Mucosa of stomach (tissue), 1 donor: Measurements from ENCODE around the gene LRRC63.
"Not testable (repeated sequence)": the region's sequence is repeated elsewhere in the genome, so short reads cannot be mapped to it uniquely, and the experiment has no call there.

Experiments
- H3K27me3 ChIP-seq: one replicate; pipeline ENCODE4 v1.7.0; 2013; ENCODE audit warnings: mild to moderate bottlenecking, low read length; ENCODE audit not compliant: control insufficient read depth, insufficient read depth
- H3K36me3 ChIP-seq: one replicate; pipeline ENCODE4 v1.7.0; 2013; ENCODE audit warnings: low read length; ENCODE audit not compliant: control insufficient read depth, insufficient read depth
- H3K4me1 ChIP-seq: one replicate; pipeline ENCODE4 v1.7.0; 2013; ENCODE audit warnings: mild to moderate bottlenecking, low read length; ENCODE audit not compliant: control insufficient read depth, insufficient read depth
- H3K4me3 ChIP-seq: one replicate; pipeline ENCODE4 v1.7.0; 2013; ENCODE audit warnings: low read length
- H3K9ac ChIP-seq: one replicate; pipeline ENCODE4 v1.7.0; 2013; ENCODE audit warnings: mild to moderate bottlenecking, low read length, moderate library complexity
- H3K9me3 ChIP-seq: one replicate; pipeline ENCODE4 v1.7.0; 2013; ENCODE audit warnings: mild to moderate bottlenecking, low read length, moderate library complexity; ENCODE audit not compliant: control insufficient read depth
- donor health status: Pancreatic carcinoma.

Gene LRRC63

GRCh38 chr13:46278474-46278873 is 66.7 kb downstream of the LRRC63 start:
- Histone ChIP-seq H3K9me3 (no peaks in the 10 kb centered on the region), H3K9ac (no peak overlapping the region), H3K36me3 (no peaks in the 10 kb centered on the region), H3K4me3 (no peak overlapping the region), H3K4me1 (no peaks in the 10 kb centered on the region), H3K27me3 (no peaks in the 10 kb centered on the region)

- H3K36me3 ChIP-seq = no peaks in the 10 kb centered on the region
- no peak overlapping the region for H3K4me3 ChIP-seq
- no peak overlapping the region for H3K9ac ChIP-seq
- no peaks in the 10 kb centered on the region for H3K9me3 ChIP-seq
- H3K4me1 ChIP-seq = no peaks in the 10 kb centered on the region
- H3K27me3 ChIP-seq = no peaks in the 10 kb centered on the region
These were observed 70.1 kb downstream of the LRRC63 start for GRCh38 chr13:46281779-46282178.

- H3K9me3 ChIP-seq, H3K36me3 ChIP-seq, H3K4me3 ChIP-seq, H3K27me3 ChIP-seq, H3K4me1 ChIP-seq, H3K9ac ChIP-seq: not testable (repeated sequence)
These were observed 72.4 kb downstream of the LRRC63 start for GRCh38 chr13:46283912-46284824.

GRCh38 chr13:46286972-46287371 is 75.2 kb downstream of the LRRC63 start:
- Histone ChIP-seq H3K27me3 (no peaks in the 10 kb centered on the region), H3K9me3 (no peaks in the 10 kb centered on the region), H3K36me3 (no peaks in the 10 kb centered on the region), H3K4me3 (no peak overlapping the region), H3K9ac (no peak overlapping the region), H3K4me1 (no peaks in the 10 kb centered on the region)

GRCh38 chr13:46288570-46289259 is 77.0 kb downstream of the LRRC63 start:
- no peaks in the 10 kb centered on the region for H3K36me3 ChIP-seq
- H3K9me3 ChIP-seq = no peaks in the 10 kb centered on the region
- H3K27me3 ChIP-seq = no peaks in the 10 kb centered on the region
- H3K4me3 ChIP-seq = no peak overlapping the region
- H3K4me1 ChIP-seq = no peaks in the 10 kb centered on the region
- H3K9ac ChIP-seq = no peak overlapping the region

GRCh38 chr13:46289260-46289955 is 77.7 kb downstream of the LRRC63 start:
- no peaks in the 10 kb centered on the region for H3K36me3 ChIP-seq
- H3K4me1 ChIP-seq = no peaks in the 10 kb centered on the region
- no peaks in the 10 kb centered on the region for H3K9me3 ChIP-seq
- H3K27me3 ChIP-seq = no peaks in the 10 kb centered on the region
- H3K9ac ChIP-seq = no peak overlapping the region
- H3K4me3 ChIP-seq = no peak overlapping the region

- Histone ChIP-seq H3K4me3 (no peak overlapping the region), H3K4me1 (peaks cover 5% of the 10 kb centered on the region), H3K36me3 (no peaks in the 10 kb centered on the region), H3K9me3 (no peaks in the 10 kb centered on the region), H3K27me3 (no peaks in the 10 kb centered on the region), H3K9ac (no peak overlapping the region)
These were observed 78.7 kb downstream of the LRRC63 start for GRCh38 chr13:46290434-46290833.

GRCh38 chr13:46293436-46293835 is 81.7 kb downstream of the LRRC63 start:
- Histone ChIP-seq H3K4me1 (peaks cover 10% of the 10 kb centered on the region), H3K4me3 (no peak overlapping the region), H3K36me3 (no peaks in the 10 kb centered on the region), H3K27me3 (no peaks in the 10 kb centered on the region), H3K9me3 (no peaks in the 10 kb centered on the region), H3K9ac (no peak overlapping the region)

GRCh38 chr13:46295491-46296114 is 83.9 kb downstream of the LRRC63 start:
- H3K4me1 ChIP-seq = peaks cover 10% of the 10 kb centered on the region
- no peaks in the 10 kb centered on the region for H3K27me3 ChIP-seq
- no peaks in the 10 kb centered on the region for H3K9me3 ChIP-seq
- H3K4me3 ChIP-seq = no peak overlapping the region
- H3K9ac ChIP-seq = no peak overlapping the region
- no peaks in the 10 kb centered on the region for H3K36me3 ChIP-seq

GRCh38 chr13:46296115-46296822 is 84.5 kb downstream of the LRRC63 start:
- H3K9me3 ChIP-seq = no peaks in the 10 kb centered on the region
- peaks cover 10% of the 10 kb centered on the region for H3K4me1 ChIP-seq
- no peaks in the 10 kb centered on the region for H3K27me3 ChIP-seq
- H3K4me3 ChIP-seq = no peak overlapping the region
- H3K9ac ChIP-seq = no peak overlapping the region
- no peaks in the 10 kb centered on the region for H3K36me3 ChIP-seq

GRCh38 chr13:46296921-46297320 is 85.2 kb downstream of the LRRC63 start:
- Histone ChIP-seq H3K4me3 (no peak overlapping the region), H3K4me1 (peaks cover 10% of the 10 kb centered on the region), H3K27me3 (no peaks in the 10 kb centered on the region), H3K9ac (no peak overlapping the region), H3K9me3 (no peaks in the 10 kb centered on the region), H3K36me3 (no peaks in the 10 kb centered on the region)
